Ovary (tissue), 3 donors: Measurements from ENCODE around the gene PHF21A.

Experiments
- EP300 ChIP-seq: sonication (generic); formaldehyde crosslinking; IDR thresholded peaks from one replicate; pipeline ENCODE4 v1.6.1; 2017; ENCODE audit warnings: antibody characterized with exemption
- POLR2A ChIP-seq: fragments of 450-650 bp; IDR thresholded peaks from one replicate; pipeline ENCODE4 v1.6.1; 2017; ENCODE audit warnings: antibody characterized with exemption, mild to moderate bottlenecking, moderate library complexity
- TF ChIP-seq, protein P1 (sequence below), 3 donors: fragments of 450-650 bp in 2 of 3; fragments of 200-600 bp in 1 of 3; IDR thresholded peaks; one replicate each; pipeline versions ENCODE4 v1.5.1 to v1.8.0; 2016 to 2022; ENCODE audit warnings: antibody characterized with exemption in 3 of 3, mild to moderate bottlenecking in 1 of 3
- donor health status: DM: no; HTN: no; CAD: no.

DNA sequence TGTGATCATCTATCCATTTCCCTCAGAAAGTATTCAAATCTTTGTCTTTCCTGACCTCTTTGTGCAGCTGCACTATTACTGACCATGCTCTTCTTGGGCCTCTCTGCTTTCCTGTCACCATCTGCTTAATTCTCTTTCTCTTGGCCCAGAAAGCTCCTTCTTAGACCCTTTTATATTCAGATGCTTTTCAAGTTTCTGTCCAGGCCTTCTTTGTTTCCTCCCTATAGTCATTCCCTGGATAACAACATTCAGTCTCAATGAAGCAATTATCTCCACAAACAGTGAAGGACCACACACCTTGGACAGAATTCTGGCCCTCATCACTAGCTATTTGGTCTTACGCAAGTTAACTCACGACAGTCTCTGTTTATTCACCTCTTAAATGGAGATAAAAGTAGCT, 109.1 kb downstream of the PHF21A start:
- TF ChIP-seq, protein P1, sequence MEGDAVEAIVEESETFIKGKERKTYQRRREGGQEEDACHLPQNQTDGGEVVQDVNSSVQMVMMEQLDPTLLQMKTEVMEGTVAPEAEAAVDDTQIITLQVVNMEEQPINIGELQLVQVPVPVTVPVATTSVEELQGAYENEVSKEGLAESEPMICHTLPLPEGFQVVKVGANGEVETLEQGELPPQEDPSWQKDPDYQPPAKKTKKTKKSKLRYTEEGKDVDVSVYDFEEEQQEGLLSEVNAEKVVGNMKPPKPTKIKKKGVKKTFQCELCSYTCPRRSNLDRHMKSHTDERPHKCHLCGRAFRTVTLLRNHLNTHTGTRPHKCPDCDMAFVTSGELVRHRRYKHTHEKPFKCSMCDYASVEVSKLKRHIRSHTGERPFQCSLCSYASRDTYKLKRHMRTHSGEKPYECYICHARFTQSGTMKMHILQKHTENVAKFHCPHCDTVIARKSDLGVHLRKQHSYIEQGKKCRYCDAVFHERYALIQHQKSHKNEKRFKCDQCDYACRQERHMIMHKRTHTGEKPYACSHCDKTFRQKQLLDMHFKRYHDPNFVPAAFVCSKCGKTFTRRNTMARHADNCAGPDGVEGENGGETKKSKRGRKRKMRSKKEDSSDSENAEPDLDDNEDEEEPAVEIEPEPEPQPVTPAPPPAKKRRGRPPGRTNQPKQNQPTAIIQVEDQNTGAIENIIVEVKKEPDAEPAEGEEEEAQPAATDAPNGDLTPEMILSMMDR (IDR thresholded peaks at IDR 0.05): no peak
- TF ChIP-seq POLR2A (no peak), EP300 (no peak)
